HG02870 (cell line): ENCODE measurements around the gene ETNK1.

Experiments
- ATAC-seq: cut with Tn5 transposase; IDR thresholded peaks from one replicate; pipeline ENCODE4 v1.9.1; 2021; ENCODE audit warnings: mild to moderate bottlenecking, moderate library complexity; ENCODE audit not compliant: unreplicated experiment

Gene ETNK1

GRCh38 chr12:22731236-22731635, 106.3 kb downstream of the ETNK1 start:
- no peak for ATAC-seq

- ATAC-seq: no peak
These were observed 108.8 kb downstream of the ETNK1 start for GRCh38 chr12:22733756-22734155.

GRCh38 chr12:22738945-22739344, 114.0 kb downstream of the ETNK1 start:
- ATAC-seq: no peak
